Tibial artery (tissue), 4 donors: ENCODE measurements around the gene NAA10.

Experiments
- DNase-seq, 2 donors: peaks; one replicate each; pipeline ENCODE4 v3.0.0-alpha.2; 2019
- H3K27ac ChIP-seq, 2 donors: fragments of 200-600 bp; sonication (generic) in 1 of 2; 1 replicate in 1 of 2; 2 replicates in 1 of 2; pipeline ENCODE4 v1.5.1; 2018 to 2019; ENCODE audit warnings: mild to moderate bottlenecking in 1 of 2
- H3K27me3 ChIP-seq, 2 donors: fragments of 200-600 bp; sonication (generic) in 1 of 2; one replicate each; pipeline versions ENCODE4 v1.5.1 to v1.6.0; 2016 to 2019
- H3K36me3 ChIP-seq, 3 donors: fragments of 200-600 bp; sonication (generic) in 2 of 3; one replicate each; pipeline ENCODE4 v1.5.1; 2016 to 2019; ENCODE audit warnings: mild to moderate bottlenecking in 2 of 3
- H3K4me1 ChIP-seq, 4 donors: fragments of 200-600 bp; sonication (generic) in 2 of 4; 1 replicate in 3 of 4; 2 replicates in 1 of 4; pipeline ENCODE4 v1.5.1; 2016 to 2019
- H3K4me3 ChIP-seq, 2 donors: fragments of 200-600 bp; sonication (generic) in 1 of 2; 1 replicate in 1 of 2; 2 replicates in 1 of 2; pipeline ENCODE4 v1.5.1; 2018 to 2019; ENCODE audit warnings: mild to moderate bottlenecking in 2 of 2
- H3K9me3 ChIP-seq, 3 donors: fragments of 200-600 bp; sonication (generic) in 1 of 3; one replicate each; pipeline ENCODE4 v1.5.1; 2016 to 2019
- CTCF ChIP-seq, 2 experiments: fragments of 200-600 bp in 1 of 2; fragments of 450-650 bp in 1 of 2; IDR thresholded peaks; one replicate each; pipeline ENCODE4 v1.5.1; 2017 to 2019; ENCODE audit warnings: antibody characterized with exemption in 2 of 2, mild to moderate bottlenecking in 1 of 2, moderate library complexity in 1 of 2
- intact Hi-C: fragments of 100-400 bp; cut with DNase I; formaldehyde crosslinking; loops from one replicate; pipeline ENCODE4 v1.15.0; 2023; ENCODE audit warnings: low total_unique reads

Gene NAA10

GRCh38 chrX:153968255-153968654 is 33.4 kb upstream of the NAA10 start:
- H3K9me3 ChIP-seq: peaks cover 0 to 3% (median 0%) of the 10 kb centered on the region in 3 donors
- peak overlapping the region; percentile 82 to 88 for H3K4me3 ChIP-seq
- peaks cover 0 to 46% (median 38%) of the 10 kb centered on the region in 4 donors for H3K4me1 ChIP-seq
- peak overlapping the region; percentile 98 to 99 for H3K27ac ChIP-seq
- intact Hi-C loops: no loop called here
- H3K27me3 ChIP-seq: no peaks in the 10 kb centered on the region
- H3K36me3 ChIP-seq: peaks cover 0 to 12% (median 7%) of the 10 kb centered on the region in 3 donors
- no peak for DNase-seq
- TF ChIP-seq CTCF (IDR thresholded peaks at IDR 0.05): no peak

GRCh38 chrX:153967536-153968224 is 32.8 kb upstream of the NAA10 start:
- Histone ChIP-seq H3K9me3 (peaks cover 0 to 3% (median 0%) of the 10 kb centered on the region in 3 donors), H3K4me1 (peaks cover 0 to 45% (median 37%) of the 10 kb centered on the region in 4 donors), H3K36me3 (peaks cover 0 to 18% (median 13%) of the 10 kb centered on the region in 3 donors), H3K4me3 (no peak overlapping the region), H3K27me3 (no peaks in the 10 kb centered on the region), H3K27ac (peak overlapping the region; percentile 98 to 99)
- DNase-seq: no peak
- intact Hi-C loops: no loop called here
- no peak for TF ChIP-seq CTCF (IDR thresholded peaks at IDR 0.05)

GRCh38 chrX:153966841-153967535 is 32.2 kb upstream of the NAA10 start:
- no peaks in the 10 kb centered on the region for H3K27me3 ChIP-seq
- peak overlapping the region; percentile 98 to 99 for H3K27ac ChIP-seq
- peaks cover 0 to 45% (median 37%) of the 10 kb centered on the region in 4 donors for H3K4me1 ChIP-seq
- intact Hi-C loops: no loop called here
- peaks cover 1 to 25% (median 18%) of the 10 kb centered on the region in 3 donors for H3K36me3 ChIP-seq
- no peak overlapping the region for H3K4me3 ChIP-seq
- TF ChIP-seq CTCF (IDR thresholded peaks at IDR 0.05): no peak
- no peak for DNase-seq
- peaks cover 0 to 3% (median 0%) of the 10 kb centered on the region in 3 donors for H3K9me3 ChIP-seq

GRCh38 chrX:153966283-153966688 is 31.4 kb upstream of the NAA10 start:
- H3K27ac ChIP-seq: peak overlapping the region; percentile 98 to 99
- peak in 1 of 2 donors; percentile 81 for DNase-seq
- TF ChIP-seq CTCF (IDR thresholded peaks at IDR 0.05): no peak
- peaks cover 0 to 45% (median 37%) of the 10 kb centered on the region in 4 donors for H3K4me1 ChIP-seq
- H3K27me3 ChIP-seq: no peaks in the 10 kb centered on the region
- H3K4me3 ChIP-seq: no peak overlapping the region
- peaks cover 0 to under 1% (median 0%) of the 10 kb centered on the region in 3 donors for H3K9me3 ChIP-seq
- intact Hi-C loops: no loop called here
- H3K36me3 ChIP-seq: peaks cover 8 to 32% (median 25%) of the 10 kb centered on the region in 3 donors

- Histone ChIP-seq H3K4me3 (no peak overlapping the region), H3K27ac (peak overlapping the region in 1 of 2 donors; percentile 99), H3K9me3 (no peaks in the 10 kb centered on the region), H3K36me3 (peaks cover 9 to 39% (median 32%) of the 10 kb centered on the region in 3 donors), H3K4me1 (peaks cover 0 to 45% (median 37%) of the 10 kb centered on the region in 4 donors), H3K27me3 (no peaks in the 10 kb centered on the region)
- intact Hi-C loops: no loop called here
- DNase-seq: no peak
- no peak for TF ChIP-seq CTCF (IDR thresholded peaks at IDR 0.05)
Measured at GRCh38 chrX:153965406-153965805, 30.6 kb upstream of the NAA10 start.
